GM10248 (cell line): ENCODE data around the gene TLE4.
"Not testable (repeated sequence)": the region's sequence is repeated elsewhere in the genome, so short reads cannot be mapped to it uniquely, and the experiment has no call there.

Experiments used
- CTCF ChIA-PET: fragments of 300-600 bp; sonication (Branson Sonifier 250); formaldehyde crosslinking; extraction: SDS; loops from one replicate; lab custom pipeline; 2021; ENCODE audit warnings: antibody characterized with exemption; lab: Yijun Ruan, JAX
- POLR2A ChIA-PET: fragments of 350-650 bp; sonication (Branson Sonifier 250); formaldehyde crosslinking; extraction: SDS; loops from one replicate; lab custom pipeline; 2020; ENCODE audit warnings: antibody characterized with exemption; lab: Yijun Ruan, JAX
- DNase-seq: peaks from one replicate; pipeline ENCODE4 v3.0.0; 2012; ENCODE audit errors: extremely low spot score
- TF ChIP-seq, protein P1 (sequence below): IDR thresholded peaks from 2 replicates; pipeline ENCODE4 v1.5.1; 2012; ENCODE audit warnings: mild to moderate bottlenecking, low read depth; ENCODE audit errors: extremely low read depth, missing control alignments, control extremely low read depth

TLE4 gene

DNA sequence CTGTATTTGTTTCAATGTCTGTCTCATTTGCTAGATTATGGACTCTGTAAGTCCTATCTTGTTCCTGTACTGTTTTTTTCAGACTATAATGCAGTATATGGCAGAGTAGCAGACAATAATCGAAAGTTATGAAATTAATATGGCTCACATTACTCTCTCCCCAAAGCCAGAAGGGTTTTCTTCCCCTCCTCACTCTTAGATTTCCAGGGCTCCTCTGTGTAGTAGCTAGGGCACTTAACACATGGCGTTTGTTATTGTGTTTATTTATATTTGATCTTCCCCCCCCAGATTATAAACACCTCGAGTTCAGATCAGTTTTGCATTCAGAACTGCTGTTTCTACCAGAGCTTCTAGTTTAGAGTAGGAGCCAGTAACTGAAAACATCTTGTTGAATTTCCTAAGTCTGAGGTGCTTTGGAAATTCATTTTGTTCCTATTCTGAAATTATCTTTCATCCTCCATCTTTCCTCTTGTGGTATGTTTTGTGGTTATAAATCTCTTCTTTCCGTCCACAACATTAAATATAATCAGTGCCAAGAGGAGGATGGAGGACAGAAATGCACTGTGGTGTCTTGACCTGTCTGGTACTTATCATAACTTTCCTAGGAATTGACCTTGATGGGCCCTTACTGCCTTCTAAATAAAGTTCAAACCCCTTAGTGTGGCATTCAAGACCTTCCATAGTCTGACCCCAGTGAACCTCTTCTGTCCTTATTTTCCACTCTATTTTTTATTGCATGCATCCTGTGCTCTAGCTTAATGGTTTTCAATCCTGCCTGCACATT, 27.0 kb downstream of the TLE4 start:
- DNase-seq, result no peak
- CTCF ChIA-PET, result interaction anchor here (1.4 kb wide), 1 partner anchor 11 kb away, joined by 4 read pairs; no protein-coding TSS in a partner anchor
- POLR2A ChIA-PET, result no interaction called here
- TF ChIP-seq, protein P1, sequence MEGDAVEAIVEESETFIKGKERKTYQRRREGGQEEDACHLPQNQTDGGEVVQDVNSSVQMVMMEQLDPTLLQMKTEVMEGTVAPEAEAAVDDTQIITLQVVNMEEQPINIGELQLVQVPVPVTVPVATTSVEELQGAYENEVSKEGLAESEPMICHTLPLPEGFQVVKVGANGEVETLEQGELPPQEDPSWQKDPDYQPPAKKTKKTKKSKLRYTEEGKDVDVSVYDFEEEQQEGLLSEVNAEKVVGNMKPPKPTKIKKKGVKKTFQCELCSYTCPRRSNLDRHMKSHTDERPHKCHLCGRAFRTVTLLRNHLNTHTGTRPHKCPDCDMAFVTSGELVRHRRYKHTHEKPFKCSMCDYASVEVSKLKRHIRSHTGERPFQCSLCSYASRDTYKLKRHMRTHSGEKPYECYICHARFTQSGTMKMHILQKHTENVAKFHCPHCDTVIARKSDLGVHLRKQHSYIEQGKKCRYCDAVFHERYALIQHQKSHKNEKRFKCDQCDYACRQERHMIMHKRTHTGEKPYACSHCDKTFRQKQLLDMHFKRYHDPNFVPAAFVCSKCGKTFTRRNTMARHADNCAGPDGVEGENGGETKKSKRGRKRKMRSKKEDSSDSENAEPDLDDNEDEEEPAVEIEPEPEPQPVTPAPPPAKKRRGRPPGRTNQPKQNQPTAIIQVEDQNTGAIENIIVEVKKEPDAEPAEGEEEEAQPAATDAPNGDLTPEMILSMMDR, result no peak

DNA sequence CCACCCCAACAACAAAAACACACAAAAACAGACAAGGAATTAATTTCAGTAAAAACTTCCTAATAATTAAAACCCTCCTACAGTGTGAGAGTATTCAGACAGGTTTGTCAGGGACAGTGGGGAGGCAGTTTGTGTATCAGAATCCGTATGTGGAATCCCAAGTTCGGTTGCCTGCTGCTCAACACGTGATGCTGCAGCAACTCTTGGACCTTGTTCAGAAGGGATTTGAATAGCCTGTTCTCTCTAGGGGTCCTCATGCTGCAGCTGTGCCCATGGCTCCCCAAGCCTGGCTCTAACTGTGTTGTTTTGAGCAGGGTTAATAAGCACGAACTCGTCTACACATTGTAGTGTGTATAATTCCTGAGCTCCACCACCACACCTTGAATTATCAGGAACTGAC, 28.7 kb downstream of the TLE4 start:
- DNase-seq, result no peak
- ChIA-PET POLR2A (no interaction called here), CTCF (interaction anchor here (1.6 kb wide), 1 partner anchor 10 kb away, joined by 3 read pairs; no protein-coding TSS in a partner anchor)
- TF ChIP-seq, protein P1, result no peak

DNA sequence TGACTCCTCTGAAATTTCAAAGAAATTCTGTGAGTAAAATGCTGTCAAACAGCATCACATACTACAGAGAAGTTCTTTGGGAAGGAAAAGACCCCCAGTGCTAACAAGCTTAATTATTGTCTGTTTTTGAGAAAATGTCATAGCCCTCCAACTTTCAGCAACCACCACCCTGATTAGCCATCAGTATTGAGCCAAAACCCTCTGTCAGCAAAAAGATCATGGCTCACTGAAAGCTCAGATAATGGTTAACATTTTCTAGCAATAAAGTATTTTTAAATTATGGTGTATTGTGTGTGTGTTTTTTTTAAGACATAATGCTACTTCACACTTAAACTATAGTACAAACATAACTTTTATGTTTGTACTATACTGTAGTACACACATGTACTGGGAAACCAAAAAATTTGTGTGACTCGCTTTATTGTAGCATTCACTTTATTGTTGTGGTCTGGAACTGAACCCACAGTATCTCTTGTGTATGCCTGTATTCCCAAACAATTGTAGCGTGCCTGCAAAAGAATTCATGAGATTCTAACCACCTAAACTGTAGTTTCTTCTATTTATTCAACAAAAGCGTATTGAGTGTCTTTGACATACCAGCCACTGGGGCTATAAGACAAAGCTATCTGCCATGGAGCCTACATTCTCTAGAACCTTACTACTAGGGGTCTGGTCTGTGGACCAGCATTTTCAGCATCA, 31.6 kb downstream of the TLE4 start:
- CTCF ChIA-PET, result interaction anchor here (1.3 to 2.1 kb wide), 3 partner anchors 8 to 21 kb away, joined by 3 to 6 read pairs (median 4); no protein-coding TSS in a partner anchor
- DNase-seq, result no peak
- TF ChIP-seq, protein P1, result no peak
- POLR2A ChIA-PET, result no interaction called here

DNA sequence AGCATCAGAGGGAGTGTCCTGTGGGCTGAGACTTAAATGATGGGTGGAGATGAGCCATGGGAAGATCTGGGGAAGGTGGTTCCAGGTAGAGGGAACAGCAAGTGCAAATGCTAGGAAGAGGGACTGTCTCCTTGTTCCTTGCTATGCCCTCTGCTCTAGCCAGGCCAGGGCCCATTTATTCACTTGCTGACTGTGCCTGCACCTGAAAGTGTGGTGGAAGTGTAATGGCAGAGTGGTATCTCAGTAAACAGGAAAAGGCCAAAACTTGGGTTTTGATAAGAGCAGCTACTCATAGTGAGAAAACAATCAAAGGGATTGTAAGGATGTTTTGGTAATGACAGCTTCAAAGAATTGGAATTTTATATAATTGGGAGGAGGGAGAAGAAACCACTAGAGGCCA, 32.4 kb downstream of the TLE4 start:
- POLR2A ChIA-PET, result no interaction called here
- CTCF ChIA-PET, result no interaction called here
- TF ChIP-seq, protein P1, result no peak
- DNase-seq, result no peak

DNA sequence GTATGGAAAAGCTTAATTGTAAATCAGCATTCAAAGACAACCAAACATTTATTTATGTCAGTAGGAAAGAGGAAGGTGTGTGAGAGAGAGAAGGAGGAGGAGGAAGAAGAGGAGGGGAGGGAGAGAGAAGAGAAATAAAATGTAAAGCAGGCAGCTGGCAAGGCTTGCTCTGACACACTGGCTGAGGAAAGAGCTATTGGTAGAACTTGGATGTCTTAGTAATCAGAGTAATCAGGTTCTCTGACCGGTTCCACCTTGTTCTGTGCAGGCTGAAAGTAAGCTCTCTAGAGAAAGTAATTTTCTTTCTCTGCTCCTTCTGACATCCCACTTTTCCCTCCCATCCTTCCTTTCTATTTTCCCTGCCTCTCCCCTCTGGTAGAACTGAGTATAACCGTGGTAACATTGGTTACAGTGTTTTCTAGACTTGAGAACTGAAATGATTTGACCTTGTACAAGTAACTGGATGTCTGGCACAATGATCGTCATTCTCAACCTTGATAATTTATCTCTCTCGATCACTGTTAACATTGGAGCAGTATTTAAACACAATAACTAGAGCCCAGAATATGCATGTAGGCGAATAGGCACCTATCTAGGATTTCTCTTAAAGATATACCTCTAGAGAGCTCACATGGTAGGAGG, 33.3 kb downstream of the TLE4 start:
- ChIA-PET POLR2A (no interaction called here), CTCF (interaction anchor here (0.8 to 2.0 kb wide), 3 partner anchors 10 to 28 kb away, joined by 3 to 8 read pairs (median 3); no protein-coding TSS in a partner anchor)
- no peak for DNase-seq
- TF ChIP-seq, protein P1, result no peak

DNA sequence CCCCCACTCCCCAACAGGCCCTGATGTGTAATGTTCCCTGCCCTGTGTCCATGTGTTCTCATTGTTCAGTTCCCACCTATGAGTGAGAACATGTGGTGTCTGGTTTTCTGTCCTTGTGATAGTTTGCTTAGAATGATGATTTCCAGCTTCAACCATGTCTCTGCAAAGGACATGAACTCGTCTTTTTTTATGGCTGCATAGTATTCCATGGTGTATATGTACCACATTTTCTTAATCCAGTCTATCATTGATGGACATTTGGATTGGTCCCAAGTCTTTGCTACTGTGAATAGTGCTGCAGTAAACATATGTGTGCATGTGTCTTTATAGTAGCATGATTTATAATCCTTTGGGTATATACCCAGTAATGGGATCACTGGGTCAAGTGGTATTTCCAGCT, 34.8 kb downstream of the TLE4 start:
- CTCF ChIA-PET, result interaction anchor here (2.0 kb wide), 1 partner anchor 12 kb away, joined by 8 read pairs; no protein-coding TSS in a partner anchor
- DNase-seq, POLR2A ChIA-PET: not testable (repeated sequence)
